ENCODE data around the gene CHMP4B. TPM values are rescaled to one million over a fixed set of nuclear protein-coding genes. Genes with fewer than 3 reads are reported as not detected.

CHMP4B gene
- total RNA-seq, 1 experiment from 2014 or later: 68.9 TPM

GRCh38 chr20:33857722-33858563, 46.8 kb downstream of the CHMP4B start:
- Histone ChIP-seq H3K4me1 (ENCODE audit: insufficient read depth, low read length, poor library complexity, severe bottlenecking) (peaks cover 5% of the 10 kb centered on the region), H3K4me3 (ENCODE audit: low read depth, low read length, poor library complexity, severe bottlenecking) (no peak overlapping the region), H3K9me3 (ENCODE audit: low read depth, low read length, poor library complexity, severe bottlenecking) (no peaks in the 10 kb centered on the region), H3K36me3 (ENCODE audit: insufficient read depth, low read length, poor library complexity, severe bottlenecking) (peaks cover 11% of the 10 kb centered on the region), H3K27ac (ENCODE audit: low read depth, low read length, poor library complexity, severe bottlenecking) (no peak overlapping the region), H3K27me3 (replicated peaks; ENCODE audit: insufficient read depth, low read depth, low read length, poor library complexity) (no peaks in the 10 kb centered on the region)
- ChIA-PET CTCF (interaction anchor here (0.5 kb wide), 1 partner anchor 89 kb away, joined by 3 read pairs; no protein-coding TSS in a partner anchor), POLR2A (ENCODE audit: low non-redundant PET) (interaction anchor here (1.1 kb wide), 1 partner anchor 40 kb away, joined by 3 read pairs; no protein-coding TSS in a partner anchor)
- no TSS peak for BruUV-seq (replicated peaks)
- intact Hi-C loops (cut with micrococcal nuclease; ENCODE audit: unreplicated experiment): no loop called here
- no peak for TF ChIP-seq EZH2 (IDR thresholded peaks at IDR 0.05; ENCODE audit: borderline replicate concordance, low read depth, low read length, poor library complexity, severe bottlenecking)
- TF ChIP-seq, protein P1, sequence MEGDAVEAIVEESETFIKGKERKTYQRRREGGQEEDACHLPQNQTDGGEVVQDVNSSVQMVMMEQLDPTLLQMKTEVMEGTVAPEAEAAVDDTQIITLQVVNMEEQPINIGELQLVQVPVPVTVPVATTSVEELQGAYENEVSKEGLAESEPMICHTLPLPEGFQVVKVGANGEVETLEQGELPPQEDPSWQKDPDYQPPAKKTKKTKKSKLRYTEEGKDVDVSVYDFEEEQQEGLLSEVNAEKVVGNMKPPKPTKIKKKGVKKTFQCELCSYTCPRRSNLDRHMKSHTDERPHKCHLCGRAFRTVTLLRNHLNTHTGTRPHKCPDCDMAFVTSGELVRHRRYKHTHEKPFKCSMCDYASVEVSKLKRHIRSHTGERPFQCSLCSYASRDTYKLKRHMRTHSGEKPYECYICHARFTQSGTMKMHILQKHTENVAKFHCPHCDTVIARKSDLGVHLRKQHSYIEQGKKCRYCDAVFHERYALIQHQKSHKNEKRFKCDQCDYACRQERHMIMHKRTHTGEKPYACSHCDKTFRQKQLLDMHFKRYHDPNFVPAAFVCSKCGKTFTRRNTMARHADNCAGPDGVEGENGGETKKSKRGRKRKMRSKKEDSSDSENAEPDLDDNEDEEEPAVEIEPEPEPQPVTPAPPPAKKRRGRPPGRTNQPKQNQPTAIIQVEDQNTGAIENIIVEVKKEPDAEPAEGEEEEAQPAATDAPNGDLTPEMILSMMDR (conservative IDR thresholded peaks at IDR 0.05; ENCODE audit: low read depth, low read length): no peak
- DNase-seq (ENCODE audit: low spot score): no peak

GRCh38 chr20:33858666-33859065, 47.5 kb downstream of the CHMP4B start:
- CTCF ChIA-PET: no interaction called here
- Histone ChIP-seq H3K4me1 (ENCODE audit: insufficient read depth, low read length, poor library complexity, severe bottlenecking) (peaks cover 6% of the 10 kb centered on the region), H3K27ac (ENCODE audit: low read depth, low read length, poor library complexity, severe bottlenecking) (no peak overlapping the region), H3K36me3 (ENCODE audit: insufficient read depth, low read length, poor library complexity, severe bottlenecking) (peaks cover 10% of the 10 kb centered on the region), H3K27me3 (replicated peaks; ENCODE audit: insufficient read depth, low read depth, low read length, poor library complexity) (no peaks in the 10 kb centered on the region), H3K4me3 (ENCODE audit: low read depth, low read length, poor library complexity, severe bottlenecking) (no peak overlapping the region), H3K9me3 (ENCODE audit: low read depth, low read length, poor library complexity, severe bottlenecking) (no peaks in the 10 kb centered on the region)
- BruUV-seq (replicated peaks): no TSS peak
- POLR2A ChIA-PET (ENCODE audit: low non-redundant PET): no interaction called here
- TF ChIP-seq EZH2 (IDR thresholded peaks at IDR 0.05; ENCODE audit: borderline replicate concordance, low read depth, low read length, poor library complexity, severe bottlenecking): no peak
- TF ChIP-seq, protein P1 (conservative IDR thresholded peaks at IDR 0.05; ENCODE audit: low read depth, low read length): no peak
- intact Hi-C loops (cut with micrococcal nuclease; ENCODE audit: unreplicated experiment): no loop called here
- DNase-seq (ENCODE audit: low spot score): no peak

DNA sequence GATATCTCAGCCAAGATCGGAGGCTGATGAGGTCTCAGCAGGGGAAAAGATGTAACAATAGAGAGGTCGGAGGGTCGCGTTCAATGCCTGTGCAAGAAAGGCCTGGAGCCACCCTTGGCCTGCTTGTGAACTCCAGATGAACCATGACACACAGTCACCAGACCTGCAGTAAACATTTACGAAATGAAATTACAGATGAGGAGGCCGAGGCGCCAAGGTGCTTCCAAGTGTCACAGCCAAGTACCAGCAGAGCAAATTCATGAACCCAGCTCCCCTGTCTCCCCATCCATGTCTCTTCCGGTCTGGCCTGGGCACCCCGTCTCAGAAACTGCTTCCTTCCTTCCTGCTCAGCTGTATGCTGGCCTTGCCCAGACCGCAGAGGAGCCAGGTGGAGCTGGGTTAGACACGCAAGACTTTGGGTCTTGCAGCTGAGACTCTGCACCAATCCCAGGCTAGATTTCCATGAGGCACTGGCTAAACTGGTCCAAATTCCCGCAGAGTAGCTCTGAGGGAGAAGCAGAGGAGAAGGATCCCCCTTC, 48.1 kb downstream of the CHMP4B start:
- POLR2A ChIA-PET (ENCODE audit: low non-redundant PET): no interaction called here

More for the DNA sequence above, 48.1 kb downstream of the CHMP4B start:
- BruUV-seq (replicated peaks): no TSS peak
- no peaks in the 10 kb centered on the region for H3K9me3 ChIP-seq (ENCODE audit: low read depth, low read length, poor library complexity, severe bottlenecking)
- peaks cover 6% of the 10 kb centered on the region for H3K36me3 ChIP-seq (ENCODE audit: insufficient read depth, low read length, poor library complexity, severe bottlenecking)
- intact Hi-C loops (cut with micrococcal nuclease; ENCODE audit: unreplicated experiment): no loop called here
- TF ChIP-seq, protein P1 (conservative IDR thresholded peaks at IDR 0.05; ENCODE audit: low read depth, low read length): no peak
- no peak for TF ChIP-seq EZH2 (IDR thresholded peaks at IDR 0.05; ENCODE audit: borderline replicate concordance, low read depth, low read length, poor library complexity, severe bottlenecking)
- CTCF ChIA-PET: no interaction called here
- no peak overlapping the region for H3K27ac ChIP-seq (ENCODE audit: low read depth, low read length, poor library complexity, severe bottlenecking)
- H3K4me3 ChIP-seq (ENCODE audit: low read depth, low read length, poor library complexity, severe bottlenecking): no peak overlapping the region
- no peak for DNase-seq (ENCODE audit: low spot score)
- H3K4me1 ChIP-seq (ENCODE audit: insufficient read depth, low read length, poor library complexity, severe bottlenecking): peaks cover 6% of the 10 kb centered on the region
- no peaks in the 10 kb centered on the region for H3K27me3 ChIP-seq (replicated peaks; ENCODE audit: insufficient read depth, low read depth, low read length, poor library complexity)
